GM11168 (cell line): Measurements from ENCODE around the gene TMEM54.

Experiments used
- in situ Hi-C: fragments of 300-500 bp; cut with MboI; formaldehyde crosslinking; loops from one replicate; pipeline ENCODE4 v1.12.0; 2022; ENCODE audit warnings: low sequenced_read_pairs; ENCODE audit not compliant: unreplicated experiment

TMEM54 gene

GRCh38 chr1:32900956-32901822, at the start of gene TMEM54:
Gene TMEM54, minus strand, starts transcription at chr1:32901389. Its CDS starts 151 bp downstream, at chr1:32901238.
- in situ Hi-C loops = no loop called here

GRCh38 chr1:32949519-32949918, 48.3 kb upstream of the TMEM54 start:
- in situ Hi-C loops = no loop called here

GRCh38 chr1:32948905-32949304, 47.7 kb upstream of the TMEM54 start:
- in situ Hi-C loops = no loop called here

- in situ Hi-C loops = no loop called here
Observed at GRCh38 chr1:32948390-32948722, 47.2 kb upstream of the TMEM54 start.

GRCh38 chr1:32947669-32948389, 46.6 kb upstream of the TMEM54 start:
- in situ Hi-C loops = no loop called here

- in situ Hi-C loops = no loop called here
Observed at GRCh38 chr1:32946413-32946812, 45.2 kb upstream of the TMEM54 start.

GRCh38 chr1:32944180-32944579, 43.0 kb upstream of the TMEM54 start:
- in situ Hi-C loops = loop anchor here (5.0 kb wide), 1 partner anchor 63 kb away; no protein-coding TSS in a partner anchor

GRCh38 chr1:32939655-32940371, 38.6 kb upstream of the TMEM54 start:
- in situ Hi-C loops = loop anchor here (5.0 kb wide), 1 partner anchor 67 kb away; no protein-coding TSS in a partner anchor

GRCh38 chr1:32937061-32937460, 35.9 kb upstream of the TMEM54 start:
- in situ Hi-C loops = no loop called here

- in situ Hi-C loops = no loop called here
Observed at GRCh38 chr1:32934535-32934934, 33.3 kb upstream of the TMEM54 start.

- in situ Hi-C loops = no loop called here
Observed at GRCh38 chr1:32933742-32934322, 32.6 kb upstream of the TMEM54 start.

- in situ Hi-C loops = no loop called here
Observed at GRCh38 chr1:32931760-32932159, 30.6 kb upstream of the TMEM54 start.

- in situ Hi-C loops = loop anchor here (10.0 kb wide), 1 partner anchor 125 kb away; no protein-coding TSS in a partner anchor
Observed at GRCh38 chr1:32929366-32929765, 28.2 kb upstream of the TMEM54 start.

- in situ Hi-C loops = loop anchor here (10.0 kb wide), 1 partner anchor 126 kb away; no protein-coding TSS in a partner anchor
Observed at GRCh38 chr1:32928715-32929114, 27.5 kb upstream of the TMEM54 start.

GRCh38 chr1:32928285-32928684, 27.1 kb upstream of the TMEM54 start:
- in situ Hi-C loops = loop anchor here (10.0 kb wide), 1 partner anchor 127 kb away; no protein-coding TSS in a partner anchor

- in situ Hi-C loops = loop anchor here (10.0 kb wide), 1 partner anchor 127 kb away; no protein-coding TSS in a partner anchor
Observed at GRCh38 chr1:32927441-32927840, 26.3 kb upstream of the TMEM54 start.

GRCh38 chr1:32926562-32926961, 25.4 kb upstream of the TMEM54 start:
- in situ Hi-C loops = loop anchor here (10.0 kb wide), 1 partner anchor 128 kb away; no protein-coding TSS in a partner anchor

- in situ Hi-C loops = loop anchor here (10.0 kb wide), 1 partner anchor 129 kb away; no protein-coding TSS in a partner anchor
Observed at GRCh38 chr1:32925403-32926162, 24.4 kb upstream of the TMEM54 start.

- in situ Hi-C loops = loop anchor here (10.0 kb wide), 1 partner anchor 130 kb away; no protein-coding TSS in a partner anchor
Observed at GRCh38 chr1:32924881-32925344, 23.7 kb upstream of the TMEM54 start.
